Activated T-cell treated with anti-CD3 and anti-CD28 coated beads for 48 hours (primary cell): ENCODE measurements around the gene TBC1D2B.
A peak's percentile ranks its signal among the peaks of the same experiment; 100 is the strongest.
"Not testable (repeated sequence)": the region's sequence is repeated elsewhere in the genome, so short reads cannot be mapped to it uniquely, and the experiment has no call there.

Source experiments
- DNase-seq: peaks from one replicate; pipeline ENCODE4 v3.0.0-alpha.2; 2020; ENCODE audit warnings: low read depth

TBC1D2B gene

DNA sequence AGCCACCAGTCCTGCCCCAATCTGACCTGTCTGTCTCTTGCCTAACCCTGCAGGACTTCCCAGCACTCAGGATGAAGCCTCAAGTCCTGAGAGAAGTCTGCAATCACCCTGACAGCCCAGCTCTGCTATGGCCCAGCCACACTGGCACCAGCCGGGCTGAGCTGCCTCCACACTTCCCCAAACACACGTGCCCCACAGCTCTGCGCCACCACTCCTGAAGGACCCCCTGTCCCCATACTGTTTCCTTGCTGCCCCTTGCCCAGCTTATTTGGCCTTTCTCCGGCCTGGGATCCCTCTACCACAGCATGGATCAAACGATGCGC is 76.6 kb downstream of the TBC1D2B start:
- DNase-seq: no peak

DNA sequence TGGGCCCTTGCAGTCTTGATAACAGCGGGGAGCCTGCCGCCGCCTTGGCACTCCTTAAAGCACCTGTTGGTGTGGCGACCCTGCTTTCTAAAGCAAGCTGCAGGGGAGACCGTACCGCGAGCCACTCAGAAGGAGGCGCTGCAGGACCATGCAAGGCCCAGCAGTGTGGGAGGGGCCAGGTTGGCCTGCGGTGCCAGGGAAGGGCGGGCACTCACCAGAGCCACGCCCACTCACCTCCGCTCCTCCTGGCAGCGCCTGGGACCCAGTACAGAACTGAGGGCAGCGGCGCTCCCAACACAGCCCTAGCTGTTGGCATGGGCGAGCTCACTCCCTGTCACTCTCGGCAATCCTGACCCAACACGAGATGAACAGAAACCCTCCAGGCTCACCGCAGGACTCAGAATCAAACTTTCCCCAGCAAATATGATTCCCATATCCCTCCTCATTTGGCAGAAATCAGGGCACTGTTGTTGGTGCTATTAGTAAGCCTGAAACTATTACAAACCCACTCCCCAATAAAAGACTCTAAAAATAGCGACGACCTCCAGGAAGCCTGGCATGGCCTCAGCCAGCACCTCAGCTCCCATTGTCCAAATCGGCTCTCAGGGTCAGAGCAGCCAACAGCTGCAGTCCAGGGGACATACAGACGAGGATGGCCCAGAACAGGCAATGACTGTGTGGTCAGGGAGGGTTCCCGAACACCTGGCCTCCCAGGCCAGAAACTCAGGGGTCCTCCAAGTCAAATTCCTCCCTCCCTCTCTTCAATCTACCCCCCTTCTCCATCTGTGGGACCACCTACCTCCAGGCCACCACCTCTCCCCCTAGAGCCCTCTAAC is 77.2 kb downstream of the TBC1D2B start:
- peak; percentile 77 for DNase-seq

DNA sequence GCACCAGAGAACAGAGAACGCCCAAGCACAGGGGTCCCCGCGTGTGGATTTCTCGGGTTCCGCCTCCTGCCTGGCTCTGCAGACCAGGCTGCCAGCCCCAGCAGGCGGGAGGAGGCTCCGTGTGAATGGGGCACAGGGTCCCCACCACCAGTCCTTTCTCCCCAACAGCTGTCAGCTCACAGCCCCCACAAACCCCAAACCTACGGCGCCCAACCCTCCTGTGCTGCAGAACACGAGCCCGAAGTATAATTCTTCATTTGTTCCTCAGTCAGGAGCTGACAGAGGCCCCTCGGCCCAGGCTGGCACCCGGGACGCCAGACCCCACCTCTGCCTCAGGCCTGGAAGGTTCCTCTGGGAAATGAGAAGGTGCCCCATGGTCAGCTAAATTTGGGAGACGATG is 78.0 kb downstream of the TBC1D2B start:
- DNase-seq: no peak

DNA sequence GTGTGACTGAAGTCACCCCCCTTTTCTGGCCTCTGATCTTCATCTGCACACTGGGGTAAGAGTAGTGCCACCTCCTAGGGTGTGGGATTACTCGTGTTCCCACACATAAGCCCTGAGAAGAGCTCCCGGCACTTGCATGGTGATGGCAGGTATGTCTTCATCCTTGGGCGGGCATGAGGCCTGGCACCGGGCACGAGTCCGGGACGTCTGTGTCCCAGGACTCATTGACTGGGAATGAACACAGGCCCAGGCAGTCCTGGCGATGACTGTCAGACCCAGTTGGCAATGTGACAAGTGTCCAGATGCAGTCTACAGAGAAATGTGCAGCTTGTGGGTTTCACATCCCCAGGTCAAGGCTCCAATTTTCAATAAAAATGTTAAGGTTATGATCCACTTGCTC is 78.9 kb downstream of the TBC1D2B start:
- no peak for DNase-seq

DNA sequence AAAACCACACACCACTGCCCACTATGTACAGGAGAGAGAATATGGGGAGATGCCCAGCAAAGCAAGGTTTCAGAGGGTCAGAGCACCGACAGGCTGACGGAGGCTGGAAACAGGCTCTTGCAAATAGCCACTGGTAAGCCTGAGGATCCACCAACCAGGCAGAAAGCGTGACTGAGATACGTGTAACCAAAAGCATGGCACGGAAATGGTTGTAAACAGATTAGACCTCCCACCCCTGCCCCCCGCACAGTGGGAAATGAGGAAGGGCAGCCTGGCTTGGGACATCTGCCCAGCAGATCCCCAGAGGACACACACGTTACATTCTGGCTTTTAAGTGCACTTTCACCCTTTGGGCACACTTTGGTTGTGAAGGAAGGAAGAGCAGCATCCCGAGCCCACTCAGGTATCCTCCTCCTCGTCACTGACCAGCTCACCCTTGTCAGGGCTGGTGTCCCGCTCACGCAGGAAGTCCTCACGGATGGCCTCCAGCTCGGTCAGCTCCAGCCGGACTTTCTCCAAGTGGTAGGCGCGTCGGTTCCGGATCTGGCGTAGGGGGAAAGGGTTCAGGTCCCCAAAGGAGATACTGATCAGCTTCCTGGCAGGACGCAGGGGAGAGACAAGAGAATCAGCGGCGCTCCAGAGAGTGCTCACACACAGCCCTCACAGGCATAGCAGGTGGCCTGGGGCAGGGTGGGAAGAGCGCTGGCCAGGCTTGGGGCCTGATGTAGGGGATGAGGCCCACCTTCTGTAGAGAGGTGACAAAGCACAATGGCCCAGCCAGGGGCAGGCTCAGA is 79.6 kb downstream of the TBC1D2B start:
- not testable (repeated sequence) for DNase-seq

DNA sequence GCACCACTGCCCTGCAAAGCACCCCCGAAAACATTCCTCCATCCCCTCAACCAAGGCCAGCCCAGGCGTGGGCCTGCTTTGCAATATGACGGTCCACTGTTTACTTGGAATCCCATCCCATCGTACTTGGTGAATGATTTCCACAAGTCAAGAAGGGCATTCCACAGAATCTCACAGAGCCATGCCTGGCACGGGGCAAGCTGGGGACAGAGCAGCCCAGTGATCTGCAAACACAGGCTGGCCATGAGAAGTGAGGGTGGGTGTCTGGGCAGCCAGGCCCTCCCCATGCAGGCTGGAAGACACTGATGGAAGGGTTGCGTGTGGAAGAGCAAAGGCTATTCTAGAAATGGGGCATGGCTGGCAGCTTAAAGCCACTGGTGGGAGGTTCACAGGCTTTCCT is 80.3 kb downstream of the TBC1D2B start:
- not testable (repeated sequence) for DNase-seq

DNA sequence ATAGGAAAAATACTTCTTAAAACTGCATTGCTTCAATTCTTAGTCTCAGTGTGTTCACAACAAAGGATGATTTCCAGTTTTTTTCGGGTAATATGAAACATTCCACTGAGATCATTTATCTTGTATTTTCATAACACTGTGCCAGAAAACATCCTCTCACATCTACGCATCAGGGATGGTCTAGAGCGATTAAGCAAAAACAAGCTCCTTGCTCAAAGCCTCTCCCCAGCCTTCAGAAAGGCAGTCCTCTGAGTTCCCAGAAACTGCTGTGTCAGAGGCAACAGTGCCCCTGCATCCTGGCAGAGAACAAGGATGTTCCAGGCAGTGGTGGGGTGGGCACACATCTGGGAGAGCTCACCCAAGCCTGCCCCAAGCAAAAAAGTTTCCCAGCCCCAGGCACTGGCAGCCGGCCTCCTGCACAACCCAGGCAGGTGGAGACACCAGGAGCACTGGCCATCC is 80.8 kb downstream of the TBC1D2B start:
- DNase-seq: not testable (repeated sequence)

DNA sequence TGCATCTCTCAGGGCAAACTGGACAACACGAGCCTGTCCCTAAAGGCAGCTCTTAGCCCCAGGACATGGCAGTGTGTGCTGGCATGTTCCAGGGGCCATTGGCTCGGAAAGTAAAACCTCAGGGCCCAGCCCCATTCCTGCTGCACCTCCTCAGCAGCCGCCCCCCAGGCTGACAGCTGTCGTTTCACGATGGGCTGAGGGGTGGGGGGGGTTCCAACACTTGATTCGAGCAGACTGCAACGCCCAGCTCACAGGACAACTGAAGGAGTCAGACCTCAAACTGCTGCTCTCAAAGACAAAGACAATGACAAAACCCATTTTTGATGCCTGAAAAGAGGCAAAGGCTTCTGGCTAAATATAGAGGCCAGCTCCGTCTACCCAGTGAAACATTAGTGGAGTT is 81.3 kb downstream of the TBC1D2B start:
- not testable (repeated sequence) for DNase-seq

DNA sequence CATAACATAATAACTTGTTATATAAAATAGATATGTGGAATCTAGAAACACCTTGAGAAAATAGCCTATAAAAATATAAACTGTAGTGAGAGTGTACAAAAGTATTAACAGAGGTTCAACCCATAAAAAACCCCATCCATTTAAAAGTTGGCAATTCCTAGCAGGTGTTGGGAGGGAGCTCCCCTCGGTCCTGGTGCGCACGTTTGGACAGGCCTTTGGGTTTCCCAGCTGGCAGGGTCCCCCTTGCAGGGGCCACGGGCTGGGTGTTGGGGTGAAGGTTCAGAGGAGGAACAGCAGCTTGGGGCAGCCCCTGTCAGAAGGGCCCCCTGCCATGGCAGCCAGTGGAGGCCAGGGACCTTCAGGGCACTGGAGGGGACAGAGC is 82.0 kb downstream of the TBC1D2B start:
- DNase-seq: not testable (repeated sequence)

DNA sequence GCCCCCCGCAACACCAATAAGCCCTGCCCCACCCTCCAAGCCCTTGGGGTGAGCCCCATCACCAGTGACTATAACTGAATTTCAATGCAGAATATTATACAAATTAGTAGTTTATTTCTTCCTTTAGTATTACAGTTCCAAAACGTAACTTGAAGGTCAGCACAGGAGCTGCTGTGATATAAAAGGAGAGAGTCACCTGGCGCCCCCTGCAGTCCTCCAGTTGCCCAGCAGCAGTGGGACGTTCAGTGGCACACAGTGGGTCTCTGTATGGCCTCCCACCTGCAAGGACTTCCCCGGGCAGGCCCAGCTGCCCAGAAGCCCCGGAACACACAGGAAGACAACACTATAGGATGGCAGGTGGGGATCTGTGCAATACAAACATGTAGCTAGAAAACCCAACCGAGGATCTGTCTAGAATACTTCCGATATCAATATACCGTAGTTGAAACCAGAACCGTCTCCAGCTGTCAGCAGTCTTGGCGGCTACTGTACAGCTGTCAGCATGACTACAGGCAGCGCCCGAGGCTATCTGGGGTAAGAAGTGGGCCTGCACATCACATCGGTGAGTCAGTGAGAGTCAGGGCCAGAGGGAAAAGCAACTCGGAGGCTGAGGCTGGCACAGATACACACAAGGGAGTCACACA is 82.5 kb downstream of the TBC1D2B start:
- not testable (repeated sequence) for DNase-seq

DNA sequence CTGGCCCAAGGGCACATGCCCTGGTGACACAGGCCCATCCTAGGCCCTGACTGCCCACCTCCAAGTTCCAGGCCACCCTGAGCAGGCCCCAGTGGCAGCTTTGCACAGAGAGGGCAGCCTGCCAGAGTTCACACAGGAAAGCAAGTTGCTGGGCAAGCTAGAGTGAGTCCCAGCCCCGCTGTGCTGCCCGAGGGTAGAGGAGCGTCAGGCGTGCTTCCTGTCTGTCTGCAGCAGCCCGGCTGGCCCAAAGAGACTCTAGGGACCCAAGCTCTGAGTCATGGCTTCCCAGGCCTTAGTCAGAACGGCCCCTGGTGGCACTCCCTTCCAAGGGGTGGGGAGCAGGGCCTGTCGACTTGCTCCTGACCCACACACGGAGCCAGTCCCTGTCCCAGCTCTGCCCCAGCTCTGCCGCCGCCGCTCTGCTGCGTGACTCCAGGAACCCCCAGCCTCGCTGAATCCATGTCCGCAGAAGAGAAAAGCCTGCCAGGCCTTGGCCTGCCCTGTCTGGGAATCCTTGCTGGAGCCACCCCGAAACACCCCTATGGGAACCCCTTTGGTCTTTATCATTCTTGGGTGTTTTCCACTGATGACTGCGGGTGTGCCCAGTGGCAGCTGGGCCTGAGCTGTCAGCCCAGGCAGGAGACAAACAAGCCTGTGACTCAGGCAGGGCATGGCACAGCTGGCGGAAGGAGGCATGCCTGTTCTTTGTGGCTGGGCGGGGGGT is 83.4 kb downstream of the TBC1D2B start:
- DNase-seq: not testable (repeated sequence)

DNA sequence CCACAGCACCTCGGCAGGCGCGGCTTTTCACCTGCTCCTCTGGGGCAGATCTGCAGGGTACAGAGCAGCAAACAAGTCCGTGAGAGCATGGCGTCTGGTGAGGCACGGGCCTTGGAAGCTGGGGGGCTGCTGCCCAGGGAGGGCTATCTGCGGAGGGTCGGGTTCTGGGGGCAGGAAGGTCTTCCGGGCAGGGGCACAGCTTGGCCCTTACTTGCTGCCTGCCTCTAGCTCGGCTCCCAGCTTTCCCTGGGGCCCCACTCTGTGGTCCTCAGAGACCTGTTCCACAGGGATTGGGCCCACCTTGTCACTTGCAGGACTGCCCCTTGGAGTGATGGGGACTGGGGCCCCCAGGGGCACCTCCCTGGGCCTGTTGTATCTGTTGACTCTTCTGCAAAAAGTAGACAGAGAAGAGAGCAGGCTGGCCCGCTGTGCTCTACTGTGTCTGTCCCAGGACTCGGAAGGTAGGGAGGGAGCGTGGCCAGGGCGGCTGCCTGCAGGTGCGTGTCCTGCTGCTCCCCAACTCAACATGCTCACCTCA is 84.1 kb downstream of the TBC1D2B start:
- DNase-seq: no peak

DNA sequence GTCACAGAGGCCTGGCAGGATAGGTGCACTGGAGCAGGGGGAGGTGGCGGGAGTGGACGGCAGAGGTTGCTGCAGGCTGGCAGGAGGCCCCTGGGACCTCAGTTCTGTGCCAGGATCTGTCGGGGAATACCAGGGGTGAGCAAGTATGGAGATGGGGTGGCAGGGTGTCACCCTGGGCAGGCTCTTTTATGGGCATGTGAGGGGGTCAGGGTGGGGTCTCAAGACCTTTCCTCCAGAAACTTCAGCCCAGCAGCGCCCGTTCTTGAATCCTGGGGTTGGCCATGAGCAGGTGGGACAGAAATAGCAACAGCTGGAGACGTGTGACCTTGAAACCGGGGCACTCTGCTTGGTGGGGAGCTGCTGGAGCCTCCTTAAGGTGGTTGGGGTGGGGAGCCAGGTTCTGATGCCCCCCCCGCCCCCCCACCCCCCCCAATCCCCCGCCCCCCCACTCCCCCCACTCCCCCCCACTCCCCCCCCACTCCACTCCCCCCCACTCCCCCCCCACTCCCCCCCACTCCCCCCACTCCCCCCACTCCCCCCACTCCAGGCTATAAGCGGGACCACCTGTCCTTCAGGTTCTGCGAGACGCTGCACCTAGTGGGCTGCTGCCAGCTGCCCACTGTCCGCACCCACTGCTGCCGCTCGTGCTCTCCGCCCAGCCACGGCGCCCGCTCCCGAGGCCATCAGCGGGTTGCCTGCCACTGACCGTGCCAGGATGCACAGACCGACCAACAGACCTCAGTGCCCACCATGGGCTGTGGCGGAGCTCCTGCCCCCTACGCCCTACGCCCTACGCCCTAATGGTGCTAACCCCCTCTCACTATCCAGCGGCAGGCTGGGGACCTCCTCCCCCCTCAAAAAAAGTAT is 84.9 kb downstream of the TBC1D2B start:
- no peak for DNase-seq

DNA sequence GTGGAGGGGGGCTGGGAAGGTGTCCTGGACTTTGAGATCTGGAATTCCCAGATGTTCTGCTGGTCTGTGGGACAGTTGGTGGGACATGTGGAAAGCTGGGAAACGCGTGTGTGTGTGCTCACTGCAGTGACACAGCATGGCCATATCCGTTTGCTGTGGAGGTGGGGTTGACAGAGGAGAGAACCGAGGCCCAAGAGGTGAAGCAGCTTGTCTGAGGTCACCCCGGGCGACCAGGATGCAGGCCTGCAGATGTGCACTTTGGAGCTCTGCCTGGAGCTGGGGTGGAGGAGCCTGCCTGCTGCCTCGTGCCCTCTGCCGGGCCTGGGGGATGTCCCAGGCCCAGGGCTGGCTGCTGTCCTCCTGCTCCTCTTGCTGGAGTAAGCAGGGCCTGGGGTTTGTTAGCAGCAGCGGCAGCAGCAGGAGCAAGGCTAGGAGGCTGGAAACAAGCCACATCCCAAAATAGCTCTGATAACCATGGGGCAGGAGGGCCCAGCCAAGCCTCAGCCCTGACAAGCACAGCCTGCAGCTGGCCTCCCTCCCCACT is 85.8 kb downstream of the TBC1D2B start:
- not testable (repeated sequence) for DNase-seq

DNA sequence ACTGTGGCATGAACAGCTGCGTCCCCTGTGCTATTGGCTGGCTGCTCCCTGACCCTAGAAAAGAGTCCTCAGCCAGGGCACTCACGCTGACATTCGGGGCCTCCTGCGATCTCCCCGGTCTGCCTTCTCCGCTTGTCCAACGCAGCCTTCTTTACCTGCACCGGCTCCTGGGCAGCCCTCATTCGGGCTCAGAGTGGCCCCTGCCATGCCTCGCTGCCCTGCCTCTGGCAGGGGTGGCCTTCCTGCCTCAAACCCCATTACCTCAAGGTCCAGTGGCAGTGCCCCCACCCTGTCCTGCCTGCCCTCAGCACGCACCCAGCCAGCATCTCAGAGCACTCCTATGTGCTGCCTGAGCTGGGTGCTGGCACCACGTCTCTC is 86.5 kb downstream of the TBC1D2B start:
- DNase-seq: no peak

DNA sequence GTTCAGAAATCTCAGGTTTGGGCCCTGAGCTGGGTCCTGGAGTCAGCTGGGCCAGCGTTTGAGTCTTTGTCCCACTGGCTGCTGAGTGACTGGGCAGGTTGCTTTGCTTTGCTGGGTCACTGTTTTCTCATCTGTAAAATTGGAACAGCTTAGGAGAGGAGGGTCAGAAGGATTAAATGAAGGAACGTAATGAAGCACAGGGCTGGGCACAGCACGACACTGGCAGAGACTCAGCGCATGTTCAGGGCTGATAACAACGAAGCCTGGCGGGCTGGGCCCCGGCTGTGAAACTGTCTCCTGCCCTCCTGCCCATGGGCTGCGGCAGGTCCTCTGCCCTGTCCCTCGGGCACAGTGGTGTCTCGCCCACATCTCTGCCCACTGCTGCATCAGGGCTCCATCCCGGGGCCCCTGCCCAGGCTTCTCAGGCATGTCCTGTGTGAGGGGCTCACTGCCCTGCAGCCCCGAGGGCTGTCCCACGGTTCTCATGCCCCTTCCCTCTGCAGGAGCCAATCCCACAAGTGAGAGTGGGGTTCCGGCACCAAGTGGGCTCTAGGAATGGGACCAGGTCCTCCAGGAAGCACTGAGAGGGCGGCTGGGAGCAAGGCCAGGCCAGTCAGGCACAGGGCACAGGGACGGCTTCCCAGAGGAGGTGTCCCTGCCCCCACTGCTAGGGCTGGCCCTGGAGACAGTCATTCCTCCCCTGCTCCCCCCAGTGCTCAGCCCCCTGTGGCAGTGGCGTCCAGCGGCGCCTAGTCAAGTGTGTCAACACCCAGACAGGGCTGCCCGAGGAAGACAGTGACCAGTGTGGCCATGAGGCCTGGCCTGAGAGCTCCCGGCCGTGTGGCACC is 88.0 kb downstream of the TBC1D2B start:
- DNase-seq: no peak

DNA sequence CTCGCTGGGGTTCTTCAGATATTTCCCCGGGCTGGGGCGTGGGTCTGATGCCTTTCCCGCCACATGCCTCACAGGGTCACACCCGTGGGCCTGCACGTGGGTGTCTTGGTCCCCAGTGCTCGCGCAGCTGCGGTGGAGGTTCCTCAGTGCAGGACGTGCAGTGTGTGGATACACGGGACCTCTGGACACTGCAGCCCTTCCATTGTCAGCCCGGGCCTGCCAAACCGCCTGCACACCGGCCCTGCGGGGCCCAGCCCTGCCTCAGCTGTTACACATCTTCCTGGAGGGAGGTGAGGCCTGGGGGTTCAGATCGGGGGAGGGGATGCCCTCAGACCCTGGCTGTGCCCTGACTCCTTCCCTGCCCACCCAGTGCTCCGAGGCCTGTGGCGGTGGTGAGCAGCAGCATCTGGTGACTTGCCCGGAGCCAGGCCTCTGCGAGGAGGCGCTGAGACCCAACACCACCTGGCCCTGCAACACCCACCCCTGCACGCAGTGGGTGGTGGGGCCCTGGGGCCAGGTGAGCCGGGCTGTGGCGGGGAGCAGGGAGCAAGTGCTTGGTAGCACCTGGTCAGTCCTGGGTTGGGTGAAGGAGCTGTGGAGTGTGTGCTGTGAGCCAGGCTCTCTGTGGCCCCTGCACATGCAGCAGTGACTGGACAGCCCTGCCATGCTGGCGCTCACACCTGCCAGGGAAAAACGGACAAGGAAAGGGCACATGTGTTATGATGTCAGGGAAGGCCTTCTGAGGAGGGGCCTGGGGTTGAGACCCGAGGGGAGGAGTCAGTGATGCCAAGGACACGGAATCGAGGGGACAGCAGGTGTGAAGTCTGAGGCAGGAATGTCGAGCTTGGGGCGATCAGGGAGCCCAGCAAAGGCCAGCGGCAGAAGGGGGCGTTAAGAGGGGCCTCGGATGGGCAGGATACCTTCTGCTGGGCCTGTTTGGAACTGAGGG is 88.9 kb downstream of the TBC1D2B start:
- DNase-seq: no peak

DNA sequence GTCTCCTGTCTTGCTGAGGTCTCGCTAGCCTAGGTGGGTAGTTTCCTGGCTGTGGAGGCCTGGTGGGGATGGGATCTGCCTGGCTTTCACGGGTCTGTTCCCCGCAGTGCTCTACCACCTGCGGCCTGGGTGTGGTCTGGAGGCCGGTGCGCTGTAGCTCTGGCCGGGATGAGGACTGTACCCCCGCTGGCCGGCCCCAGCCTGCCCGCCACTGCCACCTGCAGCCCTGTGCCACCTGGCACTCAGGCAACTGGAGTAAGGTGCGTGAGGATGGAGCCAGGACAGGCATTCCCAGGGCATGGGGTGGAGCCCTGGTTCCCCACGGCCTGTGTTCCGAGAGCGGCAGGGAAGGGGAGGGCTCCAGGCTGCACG is 89.8 kb downstream of the TBC1D2B start:
- DNase-seq: not testable (repeated sequence)
